Activated CD4-positive, CD25-positive, alpha-beta regulatory T cell treated with anti-CD3 and anti-CD28 coated beads, Interleukin-2, amount 50 U/mL, for 72 hours (primary cell): ENCODE measurements around the gene VWA5B2.
"Not testable (repeated sequence)": the region's sequence is repeated elsewhere in the genome, so short reads cannot be mapped to it uniquely, and the experiment has no call there.

Source experiments
- DNase-seq: peaks from one replicate; pipeline ENCODE4 v3.0.0; 2021

Gene VWA5B2

DNA sequence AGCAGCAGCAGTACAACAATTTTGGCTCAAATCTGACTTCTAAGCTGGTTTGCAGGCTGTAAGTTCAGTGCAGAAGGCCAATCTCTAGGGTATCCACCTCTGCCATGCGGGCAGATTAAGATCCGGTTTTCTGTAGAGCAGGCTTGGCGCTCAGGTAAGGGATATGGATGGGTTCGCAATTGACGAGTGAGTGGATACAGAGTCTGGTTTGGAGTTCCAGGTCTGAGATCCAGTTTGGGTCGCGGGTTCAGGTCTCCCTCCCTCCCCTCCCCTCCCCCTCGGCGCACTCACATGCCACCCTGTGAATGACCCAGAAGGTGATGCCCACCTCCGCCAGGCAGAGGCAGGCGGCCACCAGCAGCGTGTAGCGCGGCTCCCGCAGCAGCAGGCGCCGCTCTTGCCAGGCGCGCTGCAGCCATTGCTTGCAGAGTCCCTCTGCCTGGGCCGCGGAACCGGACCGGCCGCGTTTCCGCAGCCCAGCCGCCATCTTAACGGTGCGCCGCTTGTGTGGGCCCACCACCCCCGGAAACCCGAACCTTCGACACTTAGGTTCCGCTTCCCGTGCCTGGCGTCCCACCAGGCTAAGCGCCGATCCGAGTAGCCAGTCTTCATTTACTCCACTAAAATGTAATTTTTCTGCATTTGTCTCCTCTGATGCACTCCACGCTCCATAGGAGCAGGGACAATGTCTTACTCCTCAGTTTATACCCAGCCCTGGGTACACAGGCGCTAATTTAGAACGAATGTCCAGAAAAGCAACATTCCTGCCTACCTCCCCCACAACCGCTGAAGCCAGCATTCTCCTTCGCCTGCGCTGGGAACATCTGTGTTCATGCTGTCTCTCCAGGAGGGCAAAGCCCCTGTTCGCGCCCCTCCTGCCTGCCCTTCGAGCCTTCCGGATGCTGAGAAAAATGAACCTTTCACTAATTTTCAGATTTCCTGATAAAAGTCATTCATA, 19.3 kb downstream of the VWA5B2 start, which contains the start of gene ALG3:
TSS of gene ALG3 (minus strand) at position 509 of the 958 bp plus-strand sequence. CDS start at position 487, 22 bp downstream.
- peak; percentile 88 for DNase-seq

DNA sequence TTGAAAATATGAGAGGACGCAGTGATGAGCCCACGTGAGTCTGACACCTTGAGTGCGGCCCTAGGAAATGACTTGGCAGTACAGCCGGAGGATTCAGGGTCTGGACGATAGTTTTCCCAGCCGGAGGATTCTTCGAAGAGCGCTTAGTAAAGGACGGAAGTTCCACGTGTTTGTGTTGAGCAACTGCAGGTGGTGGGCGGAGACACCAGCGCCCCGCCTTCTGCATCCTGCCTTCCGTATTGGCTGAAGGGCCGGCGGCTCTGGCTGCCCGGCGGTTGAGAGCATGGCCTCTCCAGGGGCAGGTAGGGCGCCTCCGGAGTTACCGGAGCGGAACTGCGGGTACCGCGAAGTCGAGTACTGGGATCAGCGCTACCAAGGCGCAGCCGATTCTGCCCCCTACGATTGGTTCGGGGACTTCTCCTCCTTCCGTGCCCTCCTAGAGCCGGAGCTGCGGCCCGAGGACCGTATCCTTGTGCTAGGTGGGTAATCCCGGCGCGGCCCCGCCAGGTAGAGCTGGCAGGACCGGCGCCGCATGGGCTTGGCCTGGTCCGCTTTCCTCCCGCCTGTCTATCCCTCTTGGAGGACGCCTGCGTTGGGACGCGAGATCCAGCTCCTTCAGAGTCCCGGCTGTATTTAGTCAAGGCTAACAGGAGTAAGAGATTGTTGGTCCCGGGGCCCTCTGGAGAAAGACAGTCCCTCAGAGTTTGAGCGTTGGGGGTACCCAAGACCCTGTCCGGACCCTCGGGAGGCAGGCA, 20.2 kb downstream of the VWA5B2 start, which contains the start of gene EEF1AKMT4:
TSS of gene EEF1AKMT4 (plus strand) at position 261 of the 755 bp plus-strand sequence. CDS start at position 284, 23 bp downstream.
- peak; percentile 94 for DNase-seq

DNA sequence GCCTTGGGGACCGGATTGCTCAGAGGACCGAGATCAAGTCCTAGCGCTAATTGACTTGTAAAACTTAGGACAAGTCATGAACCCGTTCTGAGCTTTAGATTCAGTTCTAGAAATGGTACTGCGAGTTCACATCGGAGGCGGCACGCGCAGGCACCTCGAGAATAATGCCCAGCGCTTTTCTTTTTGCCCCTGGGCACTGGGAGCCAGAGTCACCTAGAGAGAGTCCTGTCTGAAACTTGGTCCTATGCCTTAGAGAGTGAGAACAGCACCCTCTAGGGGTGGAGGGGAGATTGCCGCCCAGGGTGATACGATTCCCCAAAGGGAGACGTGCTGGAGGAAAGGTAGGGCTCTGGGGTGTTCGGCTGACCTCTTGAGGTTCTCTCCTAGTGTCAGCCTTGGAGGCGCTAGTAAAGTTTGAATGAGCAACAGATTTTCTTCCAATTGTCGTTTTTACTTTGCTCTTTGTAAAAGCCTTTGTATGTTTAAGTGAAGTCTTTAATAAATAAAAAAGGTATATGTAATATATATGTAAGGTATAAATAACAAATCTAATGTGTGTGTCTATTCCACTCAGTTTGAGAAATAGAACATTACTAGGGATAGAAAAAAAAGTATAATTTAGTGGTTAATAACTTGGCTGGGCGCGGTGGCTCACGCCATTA, 20.9 kb downstream of the VWA5B2 start:
- DNase-seq = peak; percentile 90

DNA sequence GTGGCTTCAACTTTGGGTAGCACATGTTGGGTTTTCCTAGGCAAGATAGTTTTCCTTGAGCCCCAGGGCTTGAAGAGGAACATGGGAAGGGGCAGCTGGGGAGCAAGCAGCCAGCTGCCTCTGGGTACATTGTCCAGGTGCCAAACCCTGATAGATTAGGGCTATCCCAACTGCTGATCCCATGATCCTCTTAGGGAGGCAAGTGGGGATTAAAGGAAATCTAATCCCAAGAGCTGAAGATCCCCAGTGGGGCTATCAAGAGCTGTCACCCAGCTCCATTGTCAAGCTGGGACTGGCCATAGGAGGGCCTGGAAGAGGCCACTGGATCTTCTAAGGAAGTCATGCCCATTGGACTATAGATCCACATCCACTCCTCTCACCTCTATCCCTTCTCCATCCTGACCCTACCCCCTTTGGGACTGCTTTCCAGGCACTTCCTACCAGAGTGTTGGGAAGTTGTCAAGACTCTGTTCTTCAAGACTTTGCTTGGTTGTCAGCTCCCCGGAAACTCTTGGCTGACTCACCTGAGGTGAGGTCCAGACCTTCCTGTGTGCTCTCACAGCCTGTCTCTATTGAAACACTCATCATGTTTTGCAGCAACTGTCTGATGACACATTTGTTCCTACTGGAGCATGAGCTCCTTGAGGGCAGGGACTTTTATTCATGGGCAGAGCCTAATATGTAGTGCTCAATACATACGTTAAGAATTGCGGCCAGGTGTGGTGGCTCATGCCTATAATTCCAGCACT, 26.1 kb downstream of the VWA5B2 start:
- no peak for DNase-seq

DNA sequence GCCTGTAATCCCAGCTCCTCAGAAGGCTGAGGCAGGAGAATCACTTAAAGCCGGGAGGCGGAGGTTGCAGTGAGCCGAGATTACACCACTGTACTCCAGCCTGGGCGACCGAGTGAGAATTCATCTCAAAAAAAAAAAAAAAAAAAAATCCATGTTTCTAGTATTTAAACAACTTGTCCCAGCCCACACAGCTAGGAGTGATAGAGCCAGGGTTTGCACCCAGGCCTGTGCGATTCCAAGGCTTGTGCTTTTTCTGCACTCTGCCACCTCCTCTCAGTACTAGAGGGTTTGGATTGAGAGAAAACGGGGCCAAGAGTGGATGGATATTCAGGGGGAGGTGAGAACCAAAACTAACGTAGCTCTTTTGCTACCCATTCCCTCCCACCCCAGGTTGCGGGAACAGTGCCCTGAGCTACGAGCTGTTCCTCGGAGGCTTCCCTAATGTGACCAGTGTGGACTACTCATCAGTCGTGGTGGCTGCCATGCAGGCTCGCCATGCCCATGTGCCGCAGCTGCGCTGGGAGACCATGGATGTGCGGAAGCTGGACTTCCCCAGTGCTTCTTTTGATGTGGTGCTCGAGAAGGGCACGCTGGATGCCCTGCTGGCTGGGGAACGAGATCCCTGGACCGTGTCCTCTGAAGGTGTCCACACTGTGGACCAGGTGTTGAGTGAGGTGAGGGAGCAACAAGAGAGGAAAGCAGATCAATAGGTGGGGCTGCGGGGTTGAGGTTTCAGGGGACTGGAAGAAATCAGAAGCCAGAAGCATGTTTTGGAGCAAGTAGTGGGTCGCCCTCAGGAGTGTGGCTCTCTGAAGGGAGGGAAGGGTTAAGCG, 27.9 kb downstream of the VWA5B2 start:
- no peak for DNase-seq

DNA sequence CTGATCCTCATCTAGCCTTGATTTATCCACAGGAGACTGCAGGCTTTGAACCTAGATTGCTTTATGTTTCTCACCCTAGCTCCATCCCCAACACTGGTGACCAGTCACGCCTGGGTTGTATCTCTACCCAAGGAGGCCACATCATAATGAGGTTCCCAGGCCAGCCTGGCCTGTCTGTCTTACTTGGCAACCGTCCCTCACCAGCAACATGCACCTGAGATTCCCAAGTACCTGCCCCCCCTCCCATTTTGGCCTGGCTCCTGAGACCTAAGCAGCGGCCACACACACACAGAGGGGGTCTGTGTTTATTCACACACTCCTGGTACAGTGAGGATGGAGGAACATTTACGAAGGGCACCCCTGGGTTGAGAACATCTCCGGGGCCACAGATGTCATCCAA, 29.5 kb downstream of the VWA5B2 start:
- DNase-seq = no peak

DNA sequence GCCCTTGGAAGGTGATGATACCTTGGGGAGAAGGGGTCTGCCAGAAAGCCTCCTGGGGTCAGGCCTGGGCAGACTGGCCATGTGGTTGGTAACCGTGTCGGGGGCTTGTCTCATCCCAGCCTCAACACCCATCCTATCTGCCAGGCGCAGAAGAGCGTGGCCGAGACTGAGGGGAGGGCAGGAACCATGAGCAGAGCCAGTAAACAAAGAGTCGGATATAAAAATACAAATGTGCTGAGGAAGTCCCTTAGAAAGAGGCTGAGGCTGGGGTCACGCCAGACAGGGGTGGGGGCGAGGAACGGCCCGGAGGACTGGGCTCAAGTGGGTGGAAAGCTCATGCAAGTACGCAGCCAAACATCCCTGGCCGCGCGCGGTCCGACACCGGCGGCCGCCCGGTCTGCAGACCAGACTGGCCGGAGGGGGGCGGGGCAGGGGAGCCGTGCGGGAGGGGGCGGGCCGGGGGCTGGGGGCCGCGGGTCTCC, 30.1 kb downstream of the VWA5B2 start:
- DNase-seq = no peak

DNA sequence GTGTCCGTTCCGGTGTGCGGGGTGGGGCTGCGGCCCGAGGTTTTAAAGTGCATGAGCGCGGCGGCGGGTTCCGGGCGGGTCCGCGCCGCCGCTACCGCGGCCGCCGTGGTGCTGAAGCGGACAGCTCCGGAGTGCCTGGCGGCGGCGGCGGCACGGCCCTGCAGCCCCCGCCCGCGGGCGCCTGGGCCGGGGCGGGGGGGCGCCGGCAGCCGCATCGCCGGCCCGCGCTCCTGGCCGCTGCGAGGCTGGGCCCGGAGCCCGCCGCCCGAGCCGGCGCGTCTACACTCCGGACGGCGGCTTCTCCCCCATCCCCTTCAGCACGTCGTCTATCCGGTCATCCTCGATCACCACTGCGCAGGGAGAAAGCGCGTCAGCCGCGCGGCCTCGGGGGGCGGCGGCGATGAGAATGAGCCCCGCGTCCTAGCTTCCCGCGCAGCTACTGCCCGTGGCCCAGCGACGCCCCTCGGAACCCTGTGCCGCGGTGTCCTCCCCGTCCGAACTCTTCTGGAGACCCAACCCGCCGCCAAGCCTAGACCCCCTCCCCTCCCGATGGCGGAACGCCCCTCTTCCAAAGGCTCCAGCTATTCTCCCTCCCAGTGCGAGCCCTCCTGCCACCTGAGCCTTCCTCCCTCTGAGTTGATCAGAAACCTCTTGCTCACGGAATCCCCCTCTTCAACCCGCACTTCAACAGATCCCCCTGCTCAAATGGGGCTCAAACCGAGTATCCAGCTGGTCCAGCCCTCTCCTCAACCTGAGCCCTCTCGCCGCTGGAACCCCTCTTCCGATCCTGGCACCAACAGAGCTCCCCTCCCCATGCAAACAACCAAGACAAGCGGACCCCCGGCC, 30.7 kb downstream of the VWA5B2 start:
- peak; percentile 51 for DNase-seq

DNA sequence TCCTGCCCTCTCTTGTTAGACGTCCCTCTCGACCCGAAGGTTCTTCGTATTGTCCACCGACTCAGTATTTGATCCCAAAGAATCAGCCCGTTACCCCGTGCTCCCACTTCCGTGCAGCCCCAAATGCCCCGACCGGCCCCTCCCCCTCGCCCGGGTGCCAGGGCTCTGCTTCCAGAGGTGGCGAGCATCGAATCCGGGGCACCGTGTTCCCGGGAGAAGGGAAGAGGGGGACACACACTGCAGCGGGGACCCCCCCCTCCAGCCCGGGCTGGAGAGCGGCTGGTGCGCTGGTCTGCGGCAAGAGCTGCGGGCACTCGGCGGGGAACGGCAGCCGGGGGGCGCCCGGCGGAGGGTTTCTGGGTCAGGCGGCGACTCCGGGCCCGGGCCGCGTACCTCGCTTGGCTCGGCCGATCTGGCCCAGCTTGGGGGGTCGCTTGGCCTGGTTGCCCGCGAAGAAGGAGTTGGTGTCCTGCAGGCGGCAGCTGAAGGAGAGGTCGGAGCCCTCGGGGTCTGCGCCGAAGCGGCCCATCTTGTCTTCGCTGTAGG, 31.4 kb downstream of the VWA5B2 start:
- no peak for DNase-seq

DNA sequence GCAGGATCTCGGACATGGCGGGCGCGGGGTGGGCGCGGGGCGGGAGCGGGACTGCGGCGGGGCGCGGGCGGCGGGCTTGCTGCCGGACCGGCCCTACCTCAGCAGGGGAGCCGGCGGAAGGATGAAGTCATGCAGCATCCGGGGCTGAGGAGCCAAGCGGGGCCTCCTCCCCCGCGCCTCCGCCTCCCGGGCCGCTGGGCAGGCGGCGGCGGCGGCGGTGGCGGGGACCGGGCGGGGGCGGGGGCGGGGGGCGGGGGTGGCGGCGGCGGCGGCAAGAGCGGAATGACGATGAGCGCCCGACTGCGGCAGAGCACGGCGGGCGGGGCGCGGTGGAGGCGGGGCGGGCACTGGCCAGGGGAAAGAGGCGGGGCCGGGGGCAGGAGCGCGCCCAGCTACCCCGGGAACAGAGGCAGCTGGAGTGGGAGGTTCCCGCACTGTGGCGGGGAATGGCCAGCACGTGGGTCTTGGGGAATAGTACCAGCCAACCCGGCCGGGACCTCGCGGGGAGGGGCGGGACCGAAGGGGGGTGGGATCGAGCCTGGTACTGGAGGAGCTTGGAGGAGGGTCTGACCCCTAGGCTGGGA, 32.0 kb downstream of the VWA5B2 start, which contains the start of gene CAMK2N2:
TSS of gene CAMK2N2 (minus strand) at position 284 of the 584 bp plus-strand sequence. CDS start at position 16, 268 bp downstream.
- DNase-seq = peak; percentile 71

DNA sequence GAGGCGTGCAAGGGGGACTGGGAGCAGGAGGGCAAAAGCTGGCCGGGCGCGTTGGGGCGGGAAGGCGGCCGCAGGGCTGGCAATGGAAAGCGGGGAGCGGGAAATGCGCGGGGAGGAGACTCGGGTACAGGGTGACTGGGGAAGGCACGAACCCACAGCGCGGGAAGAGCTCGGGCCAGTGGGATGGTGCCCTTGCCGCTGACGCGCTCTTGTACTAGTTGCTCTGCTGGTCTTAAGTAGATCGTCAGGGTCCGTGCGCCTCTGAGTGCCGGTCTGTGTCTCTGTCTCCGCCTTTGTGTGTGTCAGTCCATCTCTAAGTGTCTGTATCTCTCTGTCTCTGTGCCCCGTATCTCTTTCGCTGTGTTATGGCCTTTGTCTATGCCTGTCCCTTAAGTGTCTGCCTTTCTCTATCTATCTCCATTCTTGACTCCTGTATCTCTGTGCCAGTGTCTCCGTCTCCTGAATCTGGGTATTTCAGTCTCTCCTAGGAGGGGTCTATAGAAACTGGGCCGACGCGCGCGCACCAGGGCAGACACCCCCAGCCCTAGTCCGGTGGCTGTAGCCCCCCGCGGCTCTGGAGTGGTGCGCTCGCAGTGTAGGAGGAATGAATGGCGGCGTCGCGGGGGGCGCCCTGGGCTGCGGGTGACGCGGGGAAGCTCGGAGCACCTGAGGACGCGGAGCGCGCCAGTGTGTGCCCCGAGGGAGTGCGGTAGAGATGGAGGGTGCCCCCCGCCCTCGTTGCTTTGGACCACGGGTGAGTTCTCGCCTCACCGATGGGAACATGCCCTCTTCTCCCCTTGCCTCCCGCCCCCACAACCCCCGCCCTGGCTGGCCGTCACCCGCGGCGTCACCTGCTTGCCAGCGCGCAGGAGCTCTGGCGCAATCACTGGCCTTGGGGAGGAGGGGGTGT, 32.7 kb downstream of the VWA5B2 start:
- DNase-seq = peak; percentile 42

DNA sequence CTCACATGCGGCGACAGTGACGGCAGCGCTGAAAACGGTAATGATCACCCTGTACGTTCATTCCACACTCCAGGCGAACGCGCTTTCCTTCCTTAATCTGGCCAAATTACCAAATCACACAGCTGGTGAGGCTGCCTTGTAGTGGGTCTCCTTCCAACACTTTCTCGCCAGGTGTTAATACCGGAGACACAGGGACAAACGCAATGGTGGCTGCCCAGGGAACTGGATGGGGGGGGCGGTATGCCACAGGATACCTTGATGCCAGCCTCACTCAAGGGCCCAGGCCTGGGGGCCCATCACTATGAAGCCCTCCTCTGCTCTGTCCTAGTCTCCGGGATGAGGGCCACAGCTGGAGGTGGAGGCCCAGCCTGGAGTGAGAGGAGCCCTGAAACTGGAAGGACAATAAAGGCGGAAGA, 33.4 kb downstream of the VWA5B2 start:
- DNase-seq = no peak

DNA sequence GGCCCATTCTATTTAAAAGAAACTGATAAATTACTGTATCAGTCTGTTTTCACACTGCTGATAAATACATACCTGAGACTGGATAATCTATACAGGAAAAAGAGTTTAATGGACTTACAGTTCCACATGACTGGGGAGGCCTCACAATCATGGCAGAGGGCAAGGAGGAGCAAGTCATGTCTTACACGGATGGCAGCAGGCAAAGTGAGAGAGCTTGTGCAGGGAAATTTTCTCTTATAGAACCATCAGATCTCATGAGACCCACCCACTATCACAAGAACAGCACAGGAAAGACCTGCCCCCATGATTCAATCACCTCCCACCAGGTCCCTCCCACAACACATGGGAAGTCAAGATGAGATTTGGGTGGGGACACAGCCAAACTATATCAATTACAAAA, 37.9 kb downstream of the VWA5B2 start:
- DNase-seq = not testable (repeated sequence)

DNA sequence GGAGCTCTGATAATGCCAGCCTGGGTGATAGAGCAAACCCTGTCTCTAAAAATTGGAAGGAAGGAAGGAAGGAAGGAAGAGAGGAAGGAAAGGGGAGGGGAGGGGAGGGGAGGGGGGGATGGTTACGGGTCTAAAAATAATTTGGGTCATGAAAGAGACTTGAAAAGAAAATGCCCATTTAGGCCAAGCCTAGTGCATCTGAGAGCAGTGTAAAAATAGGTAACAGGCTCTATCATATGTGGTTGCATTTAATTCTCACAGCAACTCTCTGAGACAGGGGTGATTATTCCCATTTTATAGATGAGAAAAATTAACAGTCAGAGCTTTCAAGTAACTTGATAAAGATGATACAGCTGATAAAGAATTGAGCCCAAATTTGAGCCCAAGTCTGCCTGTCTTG, 42.9 kb downstream of the VWA5B2 start:
- DNase-seq = no peak

DNA sequence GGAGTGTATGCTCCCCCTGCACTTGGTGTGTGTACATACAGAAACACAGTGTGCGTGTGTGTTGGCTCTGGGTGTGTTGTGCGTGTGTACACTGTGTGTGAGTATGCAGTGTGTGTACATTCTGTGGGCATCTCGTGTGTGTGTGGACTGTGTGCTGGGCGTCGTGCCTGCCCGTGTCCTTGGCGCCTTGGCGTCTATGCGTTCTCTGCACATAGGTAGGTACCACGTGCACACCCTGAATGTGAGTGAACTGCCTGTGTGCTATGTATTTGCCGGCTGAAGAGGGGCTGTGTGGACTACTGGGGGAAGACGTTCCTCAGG, 46.0 kb downstream of the VWA5B2 start:
- DNase-seq = no peak

DNA sequence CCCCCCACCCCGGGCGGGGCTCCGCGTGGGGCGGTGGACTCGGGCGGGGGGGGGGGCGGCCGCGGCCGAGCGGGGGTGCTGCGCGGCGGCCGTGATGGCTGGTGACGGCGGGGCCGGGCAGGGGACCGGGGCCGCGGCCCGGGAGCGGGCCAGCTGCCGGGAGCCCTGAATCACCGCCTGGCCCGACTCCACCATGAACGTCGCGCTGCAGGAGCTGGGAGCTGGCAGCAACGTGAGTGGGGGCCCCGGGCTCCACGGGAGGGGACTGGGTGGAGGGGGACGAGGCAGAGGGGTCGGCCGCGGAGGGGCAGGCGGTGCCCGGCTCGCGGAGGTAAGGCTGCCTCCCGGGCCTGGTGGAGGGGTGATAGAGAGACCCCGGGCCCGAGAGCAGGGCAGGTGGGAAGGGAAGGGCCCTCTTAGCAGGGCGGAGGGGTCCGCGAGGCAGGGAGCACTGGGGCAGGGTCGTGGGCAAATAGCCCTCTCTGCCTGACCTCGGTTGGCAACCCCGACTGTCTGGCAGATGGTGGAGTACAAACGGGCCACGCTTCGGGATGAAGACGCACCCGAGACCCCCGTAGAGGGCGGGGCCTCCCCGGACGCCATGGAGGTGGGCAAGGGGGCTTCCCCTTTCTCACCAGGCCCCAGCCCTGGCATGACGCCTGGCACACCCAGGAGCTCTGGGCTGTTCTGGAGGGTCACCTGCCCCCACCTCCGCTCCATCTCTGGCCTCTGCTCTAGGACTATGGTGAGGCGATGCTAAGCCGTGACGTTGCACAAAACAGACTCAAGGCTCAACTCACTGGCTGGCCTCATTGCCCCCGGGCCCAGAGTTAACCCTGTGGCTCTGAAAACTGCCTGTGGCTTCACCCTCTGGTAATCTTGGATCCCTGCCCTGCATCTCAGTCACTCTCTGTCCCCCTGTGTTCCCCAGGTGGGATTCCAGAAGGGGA, 46.9 kb downstream of the VWA5B2 start, which contains the start of gene ECE2:
TSS of gene ECE2 (plus strand) at position 62 of the 950 bp plus-strand sequence. CDS start at position 194, 132 bp downstream.
- no peak for DNase-seq

DNA sequence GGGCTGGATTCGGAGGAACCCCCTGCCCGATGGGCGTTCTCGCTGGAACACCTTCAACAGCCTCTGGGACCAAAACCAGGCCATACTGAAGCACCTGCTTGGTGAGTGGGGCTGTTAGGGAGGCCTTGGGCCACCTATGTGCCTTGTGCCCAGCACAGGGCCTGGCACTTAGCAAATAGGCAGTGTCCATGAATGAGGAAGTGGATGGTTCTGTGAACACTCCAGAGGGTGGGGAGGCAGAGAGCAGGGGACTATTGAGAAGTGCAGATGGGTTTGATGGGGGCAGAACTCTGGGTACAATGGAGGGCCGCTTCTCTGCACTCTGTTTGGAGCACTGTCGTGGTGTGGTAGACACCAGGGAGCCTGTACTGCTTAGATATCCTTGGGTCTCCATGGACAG, 48.0 kb downstream of the VWA5B2 start:
- no peak for DNase-seq
